Prostate gland (tissue), 2 donors: ENCODE data around the gene BICD1.

Experiments
- CTCF ChIP-seq, 4 experiments: fragments of 200-600 bp in 2 of 4; fragments of 450-650 bp in 2 of 4; sonication (generic) in 2 of 4; IDR thresholded peaks; 1 replicate in 3 of 4; 2 replicates in 1 of 4; pipeline ENCODE4 v1.5.1; 2016 to 2019; ENCODE audit warnings: antibody characterized with exemption in 4 of 4, mild to moderate bottlenecking in 2 of 4, moderate library complexity in 2 of 4
- POLR2AphosphoS5 ChIP-seq: sonication (generic); formaldehyde crosslinking; IDR thresholded peaks from one replicate; pipeline ENCODE4 v1.6.1; 2017; ENCODE audit warnings: antibody characterized with exemption

DNA sequence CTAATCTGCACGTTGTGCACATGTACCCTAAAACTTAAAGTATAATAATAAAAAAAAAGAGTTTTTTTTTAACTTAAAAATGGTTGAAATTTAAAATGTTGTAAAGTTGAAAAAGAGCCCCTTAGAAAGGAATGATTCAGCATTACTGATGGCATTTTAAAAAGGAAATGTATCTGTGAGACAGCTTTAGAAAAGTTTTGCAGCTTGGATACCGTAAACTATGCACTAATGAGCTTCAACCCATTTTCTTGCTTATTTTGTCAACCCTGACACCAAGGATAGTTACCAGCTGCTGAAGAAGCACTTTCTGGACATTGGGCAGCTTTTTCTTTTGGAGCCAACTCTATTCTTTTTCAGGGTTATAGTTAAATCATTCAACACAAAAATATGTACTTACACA lies 4.3 kb downstream of the BICD1 start:
- TF ChIP-seq CTCF (IDR thresholded peaks at IDR 0.05), result no peak
- TF ChIP-seq POLR2AphosphoS5, result no peak
